OCI-LY3 (cell line): Measurements from ENCODE around the gene ZBTB22.

ENCODE experiments used
- EZH2phosphoT487 ChIP-seq: fragments of 200-600 bp; shearing (Covaris generic); IDR thresholded peaks from 2 replicates; pipeline ENCODE4 v1.6.1; 2018; ENCODE audit warnings: antibody characterized with exemption, mixed run types, low read depth
- TF ChIP-seq, protein P1 (sequence below): fragments of 200-600, 300-600 bp; sonication (generic); IDR thresholded peaks from 2 replicates; pipeline ENCODE4 v1.5.1; 2014; ENCODE audit warnings: antibody characterized with exemption, low read length, low read depth

DNA sequence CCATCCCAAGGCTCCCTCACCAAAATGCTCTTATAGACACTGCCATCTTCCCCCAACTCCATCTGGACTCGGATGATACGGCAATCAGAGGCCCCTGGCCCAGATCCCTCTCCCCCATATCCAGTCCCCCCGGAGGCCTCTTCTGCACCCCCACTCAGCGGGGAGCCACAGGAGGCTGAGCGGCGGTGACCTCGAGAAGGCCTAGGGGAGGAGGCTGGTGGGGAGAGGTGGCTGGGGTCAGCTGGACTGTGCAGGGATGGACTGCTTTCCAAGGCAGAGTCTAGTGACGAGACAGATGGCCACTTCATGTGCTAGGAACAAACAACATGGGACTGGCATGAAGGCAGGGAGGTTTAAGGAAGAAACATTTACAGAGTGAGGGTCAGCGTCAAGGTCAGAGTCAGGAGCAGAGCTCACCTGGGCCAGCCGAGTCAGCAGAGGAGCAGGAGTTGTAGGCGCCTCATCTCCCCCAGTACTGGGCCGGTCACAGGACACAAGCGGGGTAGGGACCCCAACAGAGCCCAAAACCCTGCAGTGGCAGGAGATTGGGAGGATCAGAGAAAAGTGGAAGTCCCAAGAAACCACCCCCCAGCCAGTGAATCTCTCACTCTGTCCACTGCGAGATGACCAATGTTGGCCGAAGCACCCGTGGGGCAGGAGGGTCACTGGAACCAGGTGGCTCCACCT, 24.4 kb downstream of the ZBTB22 start:
- TF ChIP-seq, protein P1, sequence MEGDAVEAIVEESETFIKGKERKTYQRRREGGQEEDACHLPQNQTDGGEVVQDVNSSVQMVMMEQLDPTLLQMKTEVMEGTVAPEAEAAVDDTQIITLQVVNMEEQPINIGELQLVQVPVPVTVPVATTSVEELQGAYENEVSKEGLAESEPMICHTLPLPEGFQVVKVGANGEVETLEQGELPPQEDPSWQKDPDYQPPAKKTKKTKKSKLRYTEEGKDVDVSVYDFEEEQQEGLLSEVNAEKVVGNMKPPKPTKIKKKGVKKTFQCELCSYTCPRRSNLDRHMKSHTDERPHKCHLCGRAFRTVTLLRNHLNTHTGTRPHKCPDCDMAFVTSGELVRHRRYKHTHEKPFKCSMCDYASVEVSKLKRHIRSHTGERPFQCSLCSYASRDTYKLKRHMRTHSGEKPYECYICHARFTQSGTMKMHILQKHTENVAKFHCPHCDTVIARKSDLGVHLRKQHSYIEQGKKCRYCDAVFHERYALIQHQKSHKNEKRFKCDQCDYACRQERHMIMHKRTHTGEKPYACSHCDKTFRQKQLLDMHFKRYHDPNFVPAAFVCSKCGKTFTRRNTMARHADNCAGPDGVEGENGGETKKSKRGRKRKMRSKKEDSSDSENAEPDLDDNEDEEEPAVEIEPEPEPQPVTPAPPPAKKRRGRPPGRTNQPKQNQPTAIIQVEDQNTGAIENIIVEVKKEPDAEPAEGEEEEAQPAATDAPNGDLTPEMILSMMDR = no peak
- no peak for TF ChIP-seq EZH2phosphoT487
